Omental fat pad (tissue), 4 donors: ENCODE results near the gene RNASE13. TPM values are rescaled to one million over a fixed set of nuclear protein-coding genes. Genes with fewer than 3 reads are reported as not detected.

ENCODE experiments used
- ATAC-seq: fragments of 150-250 bp; one replicate; pipeline ENCODE4 v1.9.1; 2016; ENCODE audit warnings: mild to moderate bottlenecking, moderate library complexity; ENCODE audit not compliant: low FRiP score
- DNase-seq: peaks from one replicate; pipeline ENCODE4 v3.0.0-alpha.2; 2019; ENCODE audit warnings: low spot score
- CTCF ChIP-seq, 3 donors: fragments of 450-650 bp; IDR thresholded peaks; one replicate each; pipeline ENCODE4 v1.5.1; 2016 to 2017; ENCODE audit warnings: antibody characterized with exemption in 3 of 3, mild to moderate bottlenecking in 3 of 3, moderate library complexity in 2 of 3
- total RNA-seq, 4 donors: library from RNA; depleted of rRNA; stranded (reverse); fragments of >200 nt; gene quantifications; one replicate each; pipeline ENCODE4 v1.1.0, GENCODE V29; 2016

The RNASE13 gene
- total RNA-seq, 4 donors from 2014 or later: not detected

GRCh38 chr14:21018781-21019180 is 15.8 kb downstream of the RNASE13 start:
- ATAC-seq (no peak), DNase-seq (no peak)
- no peak for TF ChIP-seq CTCF (IDR thresholded peaks at IDR 0.05)

GRCh38 chr14:21018286-21018685 is 16.3 kb downstream of the RNASE13 start:
- ATAC-seq (no peak), DNase-seq (no peak)
- TF ChIP-seq CTCF (IDR thresholded peaks at IDR 0.05): no peak

- TF ChIP-seq CTCF (IDR thresholded peaks at IDR 0.05): no peak
- DNase-seq (no peak), ATAC-seq (no peak)
Observed at GRCh38 chr14:21017528-21018245, 16.9 kb downstream of the RNASE13 start.

- no peak for ATAC-seq
- TF ChIP-seq CTCF (IDR thresholded peaks at IDR 0.05): no peak
- no peak for DNase-seq
Observed at GRCh38 chr14:21016413-21017190, 18.0 kb downstream of the RNASE13 start.

- DNase-seq (no peak), ATAC-seq (no peak)
- no peak for TF ChIP-seq CTCF (IDR thresholded peaks at IDR 0.05)
Observed at GRCh38 chr14:21015312-21015711, 19.3 kb downstream of the RNASE13 start.

GRCh38 chr14:21014761-21015190 is 19.8 kb downstream of the RNASE13 start:
- ATAC-seq: peak; percentile 73
- peak; percentile 90 for DNase-seq
- peak in 2 of 3 donors; percentile 70 to 83 for TF ChIP-seq CTCF (IDR thresholded peaks at IDR 0.05)
